PC-3 (cell line): ENCODE measurements around the gene LCE7A. TPM values are rescaled to one million over a fixed set of nuclear protein-coding genes. Genes with fewer than 3 reads are reported as not detected.

Experiments
- ATAC-seq: fragments of 200-7000 bp; cut with Tn5 transposase; 2 replicates; pipeline ENCODE4 v1.9.1; 2020; ENCODE audit warnings: mild to moderate bottlenecking, moderate library complexity
- BruUV-seq: library from RNA; stranded (reverse); fragments of 400-500 nt; replicated peaks from 2 replicates; lab custom pipeline; 2021; lab: Mats Ljungman, UMichigan
- CTCF ChIA-PET: fragments of 300-600 bp; sonication (Branson Sonifier 250); formaldehyde crosslinking; loops from one replicate; lab custom pipeline; 2022; ENCODE audit warnings: antibody characterized with exemption; lab: Charles Lee
- POLR2A ChIA-PET: fragments of 300-600 bp; sonication (Branson Sonifier 250); formaldehyde crosslinking; loops from one replicate; lab custom pipeline; 2022; ENCODE audit warnings: antibody characterized with exemption; ENCODE audit not compliant: unreplicated experiment; lab: Charles Lee
- DNase-seq: peaks from one replicate; pipeline ENCODE4 v3.0.0-alpha.2; 2015
- H2AFZ ChIP-seq: fragments of 300-600 bp; sonication (generic); 2 replicates; pipeline ENCODE4 v1.6.0; 2016; ENCODE audit warnings: antibody characterized with exemption, low read length
- H3F3A ChIP-seq: fragments of 300-600 bp; sonication (generic); one replicate; pipeline ENCODE4 v1.6.0; 2017; ENCODE audit warnings: antibody characterized with exemption, low read length, control low read depth, mild to moderate bottlenecking; ENCODE audit not compliant: unreplicated experiment
- H3K27ac ChIP-seq: fragments of 300-600 bp; sonication (generic); 2 replicates; pipeline ENCODE4 v1.5.1; 2016; ENCODE audit warnings: mild to moderate bottlenecking, low read length
- H3K27me3 ChIP-seq: fragments of 300-600 bp; sonication (generic); 2 replicates; pipeline ENCODE4 v1.6.1; 2016; ENCODE audit warnings: low read length, mixed read lengths
- H3K36me3 ChIP-seq: fragments of 300-600 bp; sonication (generic); 2 replicates; pipeline ENCODE4 v1.6.1; 2016; ENCODE audit warnings: low read depth, mixed run types, low read length, mixed read lengths
- H3K4me1 ChIP-seq: fragments of 300-600 bp; sonication (generic); 2 replicates; pipeline ENCODE4 v1.5.1; 2016; ENCODE audit warnings: low read length; ENCODE audit not compliant: insufficient read depth
- H3K4me2 ChIP-seq: fragments of 300-600 bp; sonication (generic); 2 replicates; pipeline ENCODE4 v1.6.0; 2016; ENCODE audit warnings: low read length
- H3K4me3 ChIP-seq: fragments of 300-600 bp; sonication (generic); 2 replicates; pipeline ENCODE4 v1.5.1; 2016; ENCODE audit warnings: mild to moderate bottlenecking, low read length, mixed read lengths
- H3K79me2 ChIP-seq: fragments of 300-600 bp; sonication (generic); 2 replicates; pipeline ENCODE4 v1.6.1; 2017; ENCODE audit warnings: low read length, mixed read lengths
- H3K9ac ChIP-seq: fragments of 300-600 bp; sonication (generic); 2 replicates; pipeline ENCODE4 v1.6.0; 2016; ENCODE audit warnings: mild to moderate bottlenecking, low read length
- H3K9me2 ChIP-seq: fragments of 300-600 bp; sonication (generic); replicated peaks from 2 replicates; pipeline ENCODE4 v1.6.1; 2016; ENCODE audit warnings: mixed run types, low read length, mixed read lengths
- H3K9me3 ChIP-seq: fragments of 300-600 bp; sonication (generic); 2 replicates; pipeline ENCODE4 v1.6.1; 2016; ENCODE audit warnings: low read length, mixed read lengths
- H4K20me1 ChIP-seq: fragments of 300-600 bp; sonication (generic); 2 replicates; pipeline ENCODE4 v1.6.1; 2016; ENCODE audit warnings: low read length, mixed read lengths
- EZH2 ChIP-seq: fragments of 300-600 bp; sonication (generic); IDR thresholded peaks from one replicate; pipeline ENCODE4 v1.6.1; 2017; ENCODE audit warnings: antibody characterized with exemption, mild to moderate bottlenecking, low read length; ENCODE audit not compliant: unreplicated experiment
- EZH2phosphoT487 ChIP-seq: fragments of 300-600 bp; sonication (generic); IDR thresholded peaks from 2 replicates; pipeline ENCODE4 v1.6.1; 2018; ENCODE audit warnings: mild to moderate bottlenecking, antibody characterized with exemption, low read length, borderline replicate concordance
- intact Hi-C: fragments of 100-400 bp; cut with micrococcal nuclease; formaldehyde crosslinking; loops from 2 replicates; pipeline ENCODE4 v1.9.0; 2023
- total RNA-seq: library from RNA; depleted of rRNA; stranded (reverse); fragments of >200 nt; gene quantifications from 2 replicates; pipeline ENCODE4 v1.2.3, GENCODE V29; 2014
- TF ChIP-seq, protein P1 (sequence below): fragments of 300-600 bp; sonication (generic); conservative IDR thresholded peaks from 2 replicates; pipeline ENCODE4 v1.5.1; 2017; ENCODE audit warnings: antibody characterized with exemption, low read depth, mild to moderate bottlenecking, low read length

LCE7A gene
- total RNA-seq, 1 experiment from 2014 or later = not detected

DNA sequence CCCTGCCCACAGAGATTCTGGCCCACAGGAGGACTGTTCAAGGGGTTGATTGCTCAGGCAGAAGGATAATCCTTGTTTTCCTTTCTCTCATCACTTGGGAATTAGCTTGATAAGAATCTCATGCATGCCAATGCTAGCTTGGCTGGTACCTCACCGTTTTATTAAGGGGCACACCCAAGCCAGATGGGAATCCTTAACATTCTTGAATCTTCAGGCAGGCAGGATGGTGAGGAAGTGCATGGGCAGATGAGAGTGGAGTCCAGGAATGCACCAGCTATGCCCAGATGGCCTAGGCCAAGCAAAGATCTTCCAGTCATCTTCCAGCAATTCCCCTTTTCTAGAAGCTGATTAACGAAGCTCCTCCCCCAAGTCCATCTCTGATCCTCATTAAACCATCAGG, 4.1 kb upstream of the LCE7A start:
- DNase-seq (no peak), ATAC-seq (no peak)
- Histone ChIP-seq H3K27ac (no peak overlapping the region), H3K79me2 (no peaks in the 10 kb centered on the region), H3K9me2 (no peaks in the 10 kb centered on the region), H3K27me3 (peaks cover 9% of the 10 kb centered on the region; the same call in 1 of the 2 replicates), H3K4me2 (no peak overlapping the region), H4K20me1 (no peaks in the 10 kb centered on the region), H3F3A (no peaks in the 10 kb centered on the region), H3K9ac (no peak overlapping the region), H3K9me3 (no peaks in the 10 kb centered on the region), H3K36me3 (no peaks in the 10 kb centered on the region), H2AFZ (no peak overlapping the region), H3K4me1 (no peaks in the 10 kb centered on the region), H3K4me3 (no peak overlapping the region)
- TF ChIP-seq EZH2phosphoT487 = no peak
- no peak for TF ChIP-seq EZH2
- TF ChIP-seq, protein P1, sequence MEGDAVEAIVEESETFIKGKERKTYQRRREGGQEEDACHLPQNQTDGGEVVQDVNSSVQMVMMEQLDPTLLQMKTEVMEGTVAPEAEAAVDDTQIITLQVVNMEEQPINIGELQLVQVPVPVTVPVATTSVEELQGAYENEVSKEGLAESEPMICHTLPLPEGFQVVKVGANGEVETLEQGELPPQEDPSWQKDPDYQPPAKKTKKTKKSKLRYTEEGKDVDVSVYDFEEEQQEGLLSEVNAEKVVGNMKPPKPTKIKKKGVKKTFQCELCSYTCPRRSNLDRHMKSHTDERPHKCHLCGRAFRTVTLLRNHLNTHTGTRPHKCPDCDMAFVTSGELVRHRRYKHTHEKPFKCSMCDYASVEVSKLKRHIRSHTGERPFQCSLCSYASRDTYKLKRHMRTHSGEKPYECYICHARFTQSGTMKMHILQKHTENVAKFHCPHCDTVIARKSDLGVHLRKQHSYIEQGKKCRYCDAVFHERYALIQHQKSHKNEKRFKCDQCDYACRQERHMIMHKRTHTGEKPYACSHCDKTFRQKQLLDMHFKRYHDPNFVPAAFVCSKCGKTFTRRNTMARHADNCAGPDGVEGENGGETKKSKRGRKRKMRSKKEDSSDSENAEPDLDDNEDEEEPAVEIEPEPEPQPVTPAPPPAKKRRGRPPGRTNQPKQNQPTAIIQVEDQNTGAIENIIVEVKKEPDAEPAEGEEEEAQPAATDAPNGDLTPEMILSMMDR = no peak
- ChIA-PET POLR2A (no interaction called here), CTCF (no interaction called here)
- BruUV-seq = no TSS peak
- intact Hi-C loops = no loop called here

DNA sequence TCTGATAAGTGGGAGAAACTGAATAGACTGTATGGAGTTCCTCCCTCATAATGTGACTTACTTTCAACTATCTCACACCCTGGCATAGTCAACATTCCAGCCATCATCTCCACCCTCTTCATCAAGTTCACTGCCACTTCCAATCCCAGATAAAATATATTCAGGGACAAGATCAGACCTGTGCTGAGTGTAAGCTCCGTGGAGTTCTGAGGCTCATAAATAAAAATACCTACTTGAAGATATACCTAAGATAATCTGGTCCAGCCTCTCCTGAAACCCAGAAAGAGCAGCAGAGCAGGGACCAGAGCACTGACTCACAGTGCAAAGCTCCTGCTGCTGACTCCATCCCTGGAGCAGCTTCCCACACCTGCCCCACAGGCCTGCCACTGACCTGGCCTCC, 1.7 kb upstream of the LCE7A start:
- CTCF ChIA-PET = no interaction called here
- no peaks in the 10 kb centered on the region for H3K36me3 ChIP-seq
- TF ChIP-seq EZH2phosphoT487 = no peak
- TF ChIP-seq, protein P1 = no peak
- no peak for TF ChIP-seq EZH2
- peaks cover 20% of the 10 kb centered on the region for H3K27me3 ChIP-seq
- H3K9ac ChIP-seq = no peak overlapping the region
- no peaks in the 10 kb centered on the region for H4K20me1 ChIP-seq
- ATAC-seq (no peak), DNase-seq (no peak)
- no peaks in the 10 kb centered on the region for H3K9me3 ChIP-seq
- no peak overlapping the region for H2AFZ ChIP-seq
- H3K79me2 ChIP-seq = no peaks in the 10 kb centered on the region
- BruUV-seq = no TSS peak
- no peaks in the 10 kb centered on the region for H3K4me1 ChIP-seq
- POLR2A ChIA-PET = no interaction called here
- no peak overlapping the region for H3K27ac ChIP-seq
- intact Hi-C loops = no loop called here
- no peaks in the 10 kb centered on the region for H3K9me2 ChIP-seq
- no peak overlapping the region for H3K4me2 ChIP-seq
- no peak overlapping the region for H3K4me3 ChIP-seq
- H3F3A ChIP-seq = no peaks in the 10 kb centered on the region

DNA sequence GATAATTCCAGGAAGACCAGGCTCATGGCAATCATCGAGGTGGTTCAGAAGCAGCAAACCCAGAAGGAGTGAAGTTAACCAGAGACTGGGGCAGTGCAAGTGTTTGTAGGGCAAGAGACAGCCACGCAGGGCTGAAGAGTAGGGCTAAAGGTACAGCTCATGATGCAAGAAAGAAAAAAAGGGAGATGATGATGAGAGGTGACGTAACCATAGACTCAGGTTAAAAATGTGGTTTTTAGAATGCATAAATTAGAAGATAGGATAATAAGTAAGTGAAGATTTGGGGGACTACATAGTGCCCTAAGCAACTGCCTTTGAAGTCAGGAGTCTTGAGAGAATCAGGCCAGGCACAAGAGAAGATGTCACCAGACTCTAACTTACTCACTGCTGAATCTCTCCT, 333 bp downstream of the LCE7A start:
- no peaks in the 10 kb centered on the region for H3K4me1 ChIP-seq
- H3K9me2 ChIP-seq = no peaks in the 10 kb centered on the region
- no peaks in the 10 kb centered on the region for H3K9me3 ChIP-seq
- H3K27me3 ChIP-seq = peaks cover 17% of the 10 kb centered on the region
- intact Hi-C loops = no loop called here
- no peak overlapping the region for H2AFZ ChIP-seq
- DNase-seq (no peak), ATAC-seq (no peak)
- ChIA-PET POLR2A (no interaction called here), CTCF (no interaction called here)
- H3K79me2 ChIP-seq = no peaks in the 10 kb centered on the region
- no peak overlapping the region for H3K4me2 ChIP-seq
- no peaks in the 10 kb centered on the region for H3F3A ChIP-seq
- no peaks in the 10 kb centered on the region for H3K36me3 ChIP-seq
- H4K20me1 ChIP-seq = no peaks in the 10 kb centered on the region
- no peak overlapping the region for H3K9ac ChIP-seq
- no peak overlapping the region for H3K4me3 ChIP-seq
- H3K27ac ChIP-seq = no peak overlapping the region
- TF ChIP-seq, protein P1 = no peak
- TF ChIP-seq EZH2phosphoT487 = no peak
- TF ChIP-seq EZH2 = no peak
- no TSS peak for BruUV-seq
